BJ (cell line): ENCODE data around the gene KSR1. TPM values are rescaled to one million over a fixed set of nuclear protein-coding genes. Genes with fewer than 3 reads are reported as not detected.

ENCODE experiments used
- CTCF ChIA-PET: fragments of 350-600 bp; formaldehyde crosslinking; extraction: SDS; loops from one replicate; lab custom pipeline; 2021; ENCODE audit warnings: antibody characterized with exemption, inconsistent platforms; lab: Yijun Ruan, JAX
- POLR2A ChIA-PET: fragments of 300-600 bp; sonication (Branson Sonifier 250); formaldehyde crosslinking; extraction: SDS; loops from one replicate; lab custom pipeline; 2021; ENCODE audit warnings: antibody characterized with exemption; lab: Charles Lee
- DNase-seq: peaks from one replicate; pipeline ENCODE4 v3.0.0-alpha.2; 2011; ENCODE audit warnings: low read depth
- H3K27me3 ChIP-seq: 2 replicates; pipeline ENCODE4 v1.6.0; 2011; ENCODE audit warnings: low read length; ENCODE audit not compliant: control insufficient read depth, insufficient read depth
- H3K36me3 ChIP-seq: 2 replicates; pipeline ENCODE4 v1.5.1; 2011; ENCODE audit warnings: low read length; ENCODE audit not compliant: control insufficient read depth, insufficient read depth
- H3K4me3 ChIP-seq: 2 replicates; pipeline ENCODE4 v1.5.1; 2011; ENCODE audit warnings: low read depth, mild to moderate bottlenecking, control low read depth, low read length
- polyA plus RNA-seq: library from polyadenylated mRNA; depleted of rRNA; stranded (reverse); fragments of >200 nt; gene quantifications from 2 replicates; pipeline ENCODE4 v1.2.3, GENCODE V29; 2011
- TF ChIP-seq, protein P1 (sequence below): IDR thresholded peaks from 2 replicates; pipeline ENCODE4 v1.5.1; 2011; ENCODE audit warnings: low read depth, mild to moderate bottlenecking, control low read depth, inconsistent platforms, low read length, moderate library complexity; ENCODE audit not compliant: insufficient read depth

The KSR1 gene
- polyA plus RNA-seq, 1 experiment, result 6.8 TPM

DNA sequence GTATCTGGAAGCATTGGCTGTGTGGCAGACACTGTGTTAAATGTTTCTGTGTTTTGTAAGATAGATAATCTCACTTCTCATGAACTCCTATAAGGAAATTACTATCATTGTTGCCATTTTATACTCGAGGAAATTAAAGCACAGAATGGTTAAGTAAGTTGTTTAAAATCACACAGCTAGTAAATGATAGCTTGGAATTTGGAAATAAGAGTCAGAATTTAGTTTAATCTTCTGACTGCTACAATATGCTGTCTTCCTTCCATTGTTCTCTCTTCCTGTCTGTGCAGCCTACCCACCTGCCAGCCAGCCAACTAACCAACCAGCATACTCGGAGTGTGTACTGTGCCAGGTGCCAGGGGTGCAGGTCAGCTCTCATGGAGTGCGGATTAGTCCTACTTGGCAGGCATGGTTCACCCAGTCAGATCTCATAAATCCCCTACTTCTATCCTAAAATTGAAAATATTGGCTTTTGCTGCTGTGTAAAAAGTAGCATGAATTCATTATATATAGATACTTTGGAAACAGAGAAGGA, 94.8 kb downstream of the KSR1 start:
- Histone ChIP-seq H3K36me3 (0 out of 2 replicates have a peak, but pooled peaks cover 1% of the 10 kb centered on the region), H3K27me3 (no peaks in the 10 kb centered on the region; the same call in 1 of the 2 replicates), H3K4me3 (no peak overlapping the region)
- CTCF ChIA-PET, result no interaction called here
- POLR2A ChIA-PET, result no interaction called here
- TF ChIP-seq, protein P1, sequence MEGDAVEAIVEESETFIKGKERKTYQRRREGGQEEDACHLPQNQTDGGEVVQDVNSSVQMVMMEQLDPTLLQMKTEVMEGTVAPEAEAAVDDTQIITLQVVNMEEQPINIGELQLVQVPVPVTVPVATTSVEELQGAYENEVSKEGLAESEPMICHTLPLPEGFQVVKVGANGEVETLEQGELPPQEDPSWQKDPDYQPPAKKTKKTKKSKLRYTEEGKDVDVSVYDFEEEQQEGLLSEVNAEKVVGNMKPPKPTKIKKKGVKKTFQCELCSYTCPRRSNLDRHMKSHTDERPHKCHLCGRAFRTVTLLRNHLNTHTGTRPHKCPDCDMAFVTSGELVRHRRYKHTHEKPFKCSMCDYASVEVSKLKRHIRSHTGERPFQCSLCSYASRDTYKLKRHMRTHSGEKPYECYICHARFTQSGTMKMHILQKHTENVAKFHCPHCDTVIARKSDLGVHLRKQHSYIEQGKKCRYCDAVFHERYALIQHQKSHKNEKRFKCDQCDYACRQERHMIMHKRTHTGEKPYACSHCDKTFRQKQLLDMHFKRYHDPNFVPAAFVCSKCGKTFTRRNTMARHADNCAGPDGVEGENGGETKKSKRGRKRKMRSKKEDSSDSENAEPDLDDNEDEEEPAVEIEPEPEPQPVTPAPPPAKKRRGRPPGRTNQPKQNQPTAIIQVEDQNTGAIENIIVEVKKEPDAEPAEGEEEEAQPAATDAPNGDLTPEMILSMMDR, result no peak
- no peak for DNase-seq

DNA sequence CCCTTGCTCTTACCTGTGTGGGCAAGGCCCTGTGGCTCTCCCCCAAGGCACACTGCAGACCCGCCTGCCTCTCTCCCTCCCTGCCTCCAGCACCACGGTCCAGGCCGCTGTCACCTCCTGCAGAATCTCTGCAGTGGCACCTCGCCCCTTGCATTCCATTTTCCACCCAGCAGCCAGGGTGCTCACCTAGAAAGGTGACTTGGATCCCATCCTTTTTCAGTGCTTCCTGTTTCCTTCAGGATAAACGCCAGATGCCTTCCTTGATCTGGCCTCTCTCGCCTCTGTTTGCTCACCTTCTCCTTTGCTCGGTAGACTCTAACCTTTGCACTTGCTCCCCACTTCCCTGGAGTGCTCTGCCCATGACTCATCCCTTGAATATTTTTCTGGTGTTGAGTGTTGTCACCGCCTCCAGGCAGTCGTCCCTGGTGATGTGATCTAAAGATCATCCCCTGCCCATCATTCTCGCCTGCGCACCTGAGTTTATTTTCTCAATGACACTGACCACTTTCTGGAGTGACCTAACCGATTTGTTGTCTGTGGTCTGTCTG, 95.5 kb downstream of the KSR1 start:
- TF ChIP-seq, protein P1, result no peak
- Histone ChIP-seq H3K4me3 (no peak overlapping the region), H3K36me3 (0 out of 2 replicates have a peak, but pooled peaks cover 1% of the 10 kb centered on the region), H3K27me3 (no peaks in the 10 kb centered on the region; the same call in 1 of the 2 replicates)
- POLR2A ChIA-PET, result interaction anchor here (0.6 kb wide), 1 partner anchor 99 kb away, joined by 3 read pairs; no protein-coding TSS in a partner anchor
- DNase-seq, result no peak
- CTCF ChIA-PET, result interaction anchor here (1.6 kb wide), 1 partner anchor 15 kb away, joined by 5 read pairs; no protein-coding TSS in a partner anchor

DNA sequence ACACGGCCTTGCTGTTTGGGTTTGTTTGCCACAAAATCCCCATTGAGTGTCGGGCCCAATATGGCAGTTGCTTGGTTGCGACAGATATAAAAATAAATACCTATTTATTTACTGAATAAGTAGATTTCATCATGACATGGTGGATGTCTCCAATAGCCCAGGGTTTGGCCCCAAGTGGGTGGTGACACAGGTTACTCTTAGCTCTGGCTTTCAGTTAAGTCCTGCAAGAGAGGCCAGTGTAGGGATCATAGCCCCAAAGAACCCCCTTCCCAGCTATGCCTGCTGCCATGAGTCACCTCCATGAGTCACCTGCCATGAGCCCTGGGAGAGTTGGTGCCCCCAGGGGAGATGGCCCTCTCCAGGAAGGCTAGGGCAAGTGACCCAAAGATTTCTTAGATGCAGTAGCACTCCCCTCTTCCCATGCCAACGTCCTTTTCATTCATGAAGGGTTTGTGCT, 96.1 kb downstream of the KSR1 start:
- Histone ChIP-seq H3K36me3 (0 out of 2 replicates have a peak, but pooled peaks cover 1% of the 10 kb centered on the region), H3K4me3 (no peak overlapping the region), H3K27me3 (no peaks in the 10 kb centered on the region; the same call in 1 of the 2 replicates)
- TF ChIP-seq, protein P1, result no peak
- POLR2A ChIA-PET, result interaction anchor here (0.6 kb wide), 1 partner anchor 98 kb away, joined by 3 read pairs; no protein-coding TSS in a partner anchor
- CTCF ChIA-PET, result interaction anchor here (1.2 to 1.6 kb wide), 2 partner anchors 15 to 316 kb away, joined by 3 to 5 read pairs; no protein-coding TSS in a partner anchor
- DNase-seq, result no peak

DNA sequence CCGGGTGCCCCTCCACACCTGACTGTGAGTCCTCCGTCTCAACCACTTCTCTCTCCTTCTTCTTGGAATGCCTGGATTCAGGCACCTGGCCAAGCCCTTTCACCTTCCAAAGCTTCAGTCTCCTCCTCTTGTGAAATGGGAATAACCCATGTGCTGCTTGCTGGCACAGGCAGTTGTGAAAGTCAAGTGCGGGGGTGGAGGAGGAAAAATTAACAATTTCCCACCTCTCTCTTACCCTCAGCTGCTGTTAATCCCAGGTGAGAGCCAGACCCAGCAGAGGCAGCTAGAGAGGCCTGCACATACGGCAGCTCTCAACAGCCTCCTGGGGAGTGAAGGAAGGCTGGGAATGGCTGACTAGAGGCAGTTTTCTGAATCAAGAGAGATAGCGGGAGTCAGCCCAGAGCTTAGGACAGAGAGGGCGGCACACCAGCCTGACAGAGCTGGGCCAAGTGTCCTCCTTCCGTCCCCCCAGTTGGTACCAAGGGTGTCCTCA, 96.8 kb downstream of the KSR1 start:
- no peak for DNase-seq

More for the DNA sequence above, 96.8 kb downstream of the KSR1 start:
- CTCF ChIA-PET, result interaction anchor here (1.2 to 1.6 kb wide), 3 partner anchors 8 to 317 kb away, joined by 3 to 5 read pairs (median 5); no protein-coding TSS in a partner anchor
- H3K27me3 ChIP-seq, result no peaks in the 10 kb centered on the region; the same call in 1 of the 2 replicates
- TF ChIP-seq, protein P1, result no peak
- no peak overlapping the region for H3K4me3 ChIP-seq
- H3K36me3 ChIP-seq, result 0 out of 2 replicates have a peak, but pooled peaks cover 1% of the 10 kb centered on the region
- POLR2A ChIA-PET, result no interaction called here
